ENCODE measurements around the gene BET1. TPM values are rescaled to one million over a fixed set of nuclear protein-coding genes. Genes with fewer than 3 reads are reported as not detected.

Gene BET1
- total and polyA plus RNA-seq, 2 of the 8 experiments (the other 6 are each of a cell fraction or from before 2014, with no cell fraction given): 20.6 to 31.7 TPM

DNA sequence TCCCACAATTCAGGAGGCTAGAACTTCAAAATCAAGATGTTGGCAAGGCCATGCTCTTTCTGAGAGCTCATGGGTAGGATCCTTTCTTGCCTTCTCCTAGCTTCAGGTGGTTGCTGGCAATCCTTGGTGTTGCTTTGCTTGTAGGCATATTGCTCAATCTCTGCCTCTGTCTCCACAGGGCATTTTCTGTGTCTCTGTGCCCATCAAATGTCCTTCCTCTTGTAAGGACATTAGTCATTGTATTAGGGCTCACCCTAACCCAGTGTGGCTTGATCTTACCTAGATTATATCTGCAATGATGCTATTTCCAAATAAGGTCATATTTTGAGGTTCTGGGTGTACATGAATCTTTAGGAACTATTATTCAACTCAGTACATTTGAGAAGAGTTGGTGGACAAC is 20.1 kb downstream of the BET1 start:
- CTCF ChIA-PET (ENCODE audit: partially characterized antibody): no interaction called here
- Histone ChIP-seq H2BK15ac (ENCODE audit: low read length) (no peak overlapping the region), H3K23me2 (ENCODE audit: low read depth, low read length) (no peaks in the 10 kb centered on the region), H3K14ac (ENCODE audit: insufficient read length) (no peak overlapping the region), H2BK20ac (ENCODE audit: low read length) (no peak overlapping the region), H3K4me2 (ENCODE audit: insufficient read depth in 1 of 2, low read depth in 2 of 2, low read length in 2 of 2) (no peak overlapping the region), H4K5ac (ENCODE audit: insufficient read length, low read depth, low read length) (no peak overlapping the region), H2BK12ac (ENCODE audit: low read depth, low read length) (0 out of 2 replicates have a peak overlapping the region, but pooled peaks have one; percentile 5), H3K4ac (replicated peaks; ENCODE audit: insufficient read length, low read depth, low read length) (no peak overlapping the region), H2AFZ (ENCODE audit: low read length) (no peak overlapping the region), H4K20me1 (replicated peaks in 1 of 2; ENCODE audit: control insufficient read depth in 1 of 2, insufficient read depth in 2 of 2, low read length in 2 of 2) (no peaks in the 10 kb centered on the region), H3K4me1 (replicated peaks in 1 of 4; ENCODE audit: control insufficient read depth in 3 of 4, insufficient read depth in 4 of 4, low read length in 3 of 4) (peaks cover 3 to 9% (median 6%) of the 10 kb centered on the region in 4 experiments; a peak in 4 of 7 replicates), H3K36me3 (ENCODE audit: control insufficient read depth in 2 of 4, insufficient read depth in 4 of 4, low read length in 3 of 4) (no peaks in the 10 kb centered on the region), H2AK5ac (ENCODE audit: low read depth, low read length) (no peak overlapping the region), H2BK5ac (ENCODE audit: low read depth, low read length) (no peak overlapping the region), H3K79me1 (ENCODE audit: low read depth, low read length) (no peaks in the 10 kb centered on the region), H4K8ac (ENCODE audit: extremely low read depth, insufficient read depth, low read length) (no peak overlapping the region), H3K79me2 (ENCODE audit: control insufficient read depth in 1 of 2, insufficient read depth in 2 of 2, low read length in 2 of 2) (no peaks in the 10 kb centered on the region), H4K91ac (replicated peaks; ENCODE audit: insufficient read length, low read length) (no peak overlapping the region), H3K27me3 (replicated peaks in 1 of 4; ENCODE audit: control insufficient read depth in 3 of 4, extremely low read depth in 1 of 4, insufficient read depth in 3 of 4, low read length in 3 of 4) (no peaks in the 10 kb centered on the region), H3K9me3 (ENCODE audit: insufficient read depth in 2 of 2, low read depth in 1 of 2, low read length in 1 of 2) (no peaks in the 10 kb centered on the region; a peak in 1 of 4 replicates), H3K56ac (replicated peaks; ENCODE audit: insufficient read length, low read depth, low read length) (no peak overlapping the region), H3K9ac (replicated peaks in 1 of 4; ENCODE audit: extremely low read depth in 1 of 4, low read depth in 3 of 4, low read length in 3 of 4) (no peak overlapping the region), H3K18ac (ENCODE audit: extremely low read depth, low read length) (no peak overlapping the region), H3K27ac (ENCODE audit: low read depth, low read length) (no peak overlapping the region), H3K4me3 (ENCODE audit: extremely low read depth in 1 of 4, insufficient read depth in 2 of 4, low read depth in 3 of 4, low read length in 4 of 4) (no peak overlapping the region), H3K23ac (ENCODE audit: insufficient read length) (no peak overlapping the region), H2BK120ac (replicated peaks; ENCODE audit: low read depth, low read length) (no peak overlapping the region)
- FAIRE-seq (no peak), DNase-seq (ENCODE audit: low read depth in 1 of 2, low spot score in 2 of 2) (no peak)
- POLR2A ChIA-PET (ENCODE audit: partially characterized antibody): interaction anchor here (0.6 kb wide), 1 partner anchor 8 kb away, joined by 3 read pairs; no protein-coding TSS in a partner anchor
- TF ChIP-seq POLR2A (IDR thresholded peaks at IDR 0.05; ENCODE audit: control extremely low read depth in 1 of 2, low read depth in 2 of 2, low read length in 2 of 2) (no peak), CHD2 (IDR thresholded peaks at IDR 0.05; ENCODE audit: low read length) (no peak), CTCF (IDR thresholded peaks at IDR 0.05; ENCODE audit: control extremely low read depth in 1 of 3, insufficient read depth in 1 of 3, low read depth in 1 of 3, low read length in 3 of 3) (no peak), SP1 (IDR thresholded peaks at IDR 0.05; ENCODE audit: low read depth, low read length) (no peak)
